ENCODE measurements around the gene LIN7A.

LIN7A gene

GRCh38 chr12:80909370-80909769, 28.4 kb downstream of the LIN7A start:
- DNase-seq (ENCODE audit: extremely low read depth, low read depth) = no peak
- no peak overlapping the region for H3K4me3 ChIP-seq (replicated peaks; ENCODE audit: low read depth, low read length)
- no peak for TF ChIP-seq CTCF (IDR thresholded peaks at IDR 0.05; ENCODE audit: low read depth, low read length, missing control alignments)

GRCh38 chr12:80902711-80903110, 35.0 kb downstream of the LIN7A start:
- TF ChIP-seq CTCF (IDR thresholded peaks at IDR 0.05; ENCODE audit: low read depth, low read length, missing control alignments) = no peak
- no peak overlapping the region for H3K4me3 ChIP-seq (replicated peaks; ENCODE audit: low read depth, low read length)
- DNase-seq (ENCODE audit: extremely low read depth, low read depth) = no peak

GRCh38 chr12:80901661-80902060, 36.1 kb downstream of the LIN7A start:
- no peak for TF ChIP-seq CTCF (IDR thresholded peaks at IDR 0.05; ENCODE audit: low read depth, low read length, missing control alignments)
- no peak overlapping the region for H3K4me3 ChIP-seq (replicated peaks; ENCODE audit: low read depth, low read length)
- no peak for DNase-seq (ENCODE audit: extremely low read depth, low read depth)

GRCh38 chr12:80895240-80895639, 42.5 kb downstream of the LIN7A start:
- TF ChIP-seq CTCF (IDR thresholded peaks at IDR 0.05; ENCODE audit: low read depth, low read length, missing control alignments) = no peak
- no peak overlapping the region for H3K4me3 ChIP-seq (replicated peaks; ENCODE audit: low read depth, low read length)
- DNase-seq (ENCODE audit: extremely low read depth, low read depth) = no peak

GRCh38 chr12:80894179-80894578, 43.6 kb downstream of the LIN7A start:
- DNase-seq (ENCODE audit: extremely low read depth, low read depth) = no peak
- H3K4me3 ChIP-seq (replicated peaks; ENCODE audit: low read depth, low read length) = no peak overlapping the region
- TF ChIP-seq CTCF (IDR thresholded peaks at IDR 0.05; ENCODE audit: low read depth, low read length, missing control alignments) = no peak

GRCh38 chr12:80892597-80893445, 44.9 kb downstream of the LIN7A start:
- H3K4me3 ChIP-seq (replicated peaks; ENCODE audit: low read depth, low read length) = no peak overlapping the region
- peak; percentile 3 for DNase-seq (ENCODE audit: extremely low read depth, low read depth)
- no peak for TF ChIP-seq CTCF (IDR thresholded peaks at IDR 0.05; ENCODE audit: low read depth, low read length, missing control alignments)

All from HFF-Myc (cell line).